ENCODE measurements around the gene RFLNA.

RFLNA gene

GRCh38 chr12:124309744-124310143 is 14.9 kb downstream of the RFLNA start:
- TF ChIP-seq CTCF (IDR thresholded peaks at IDR 0.05; ENCODE audit: insufficient read depth, low read length, missing control alignments), result no peak
- POLR2A ChIA-PET, result no interaction called here
- no peak overlapping the region for H3K4me3 ChIP-seq (ENCODE audit: low read depth, low read length)
- CTCF ChIA-PET, result interaction anchor here (0.9 to 1.0 kb wide), 2 partner anchors 12 to 278 kb away, joined by 3 to 4 read pairs; no protein-coding TSS in a partner anchor
- no peak for DNase-seq (ENCODE audit: low read depth, low spot score)

- ChIA-PET POLR2A (no interaction called here), CTCF (interaction anchor here (1.0 to 3.4 kb wide), 3 partner anchors 11 to 278 kb away, joined by 3 to 18 read pairs (median 4); no protein-coding TSS in a partner anchor)
- H3K4me3 ChIP-seq (ENCODE audit: low read depth, low read length), result no peak overlapping the region
- DNase-seq (ENCODE audit: low read depth, low spot score), result no peak
- TF ChIP-seq CTCF (IDR thresholded peaks at IDR 0.05; ENCODE audit: insufficient read depth, low read length, missing control alignments), result no peak
Measured at GRCh38 chr12:124310178-124310577, 15.3 kb downstream of the RFLNA start.

- no peak overlapping the region for H3K4me3 ChIP-seq (ENCODE audit: low read depth, low read length)
- ChIA-PET POLR2A (no interaction called here), CTCF (interaction anchor here (1.3 to 3.4 kb wide), 4 partner anchors 11 to 274 kb away, joined by 3 to 18 read pairs (median 8); no protein-coding TSS in a partner anchor)
- TF ChIP-seq CTCF (IDR thresholded peaks at IDR 0.05; ENCODE audit: insufficient read depth, low read length, missing control alignments), result no peak
- DNase-seq (ENCODE audit: low read depth, low spot score), result no peak
Measured at GRCh38 chr12:124310785-124311184, 15.9 kb downstream of the RFLNA start.

- DNase-seq (ENCODE audit: low read depth, low spot score), result no peak
- H3K4me3 ChIP-seq (ENCODE audit: low read depth, low read length), result no peak overlapping the region
- ChIA-PET POLR2A (no interaction called here), CTCF (interaction anchor here (0.8 to 3.4 kb wide), 6 partner anchors 10 to 275 kb away, joined by 3 to 18 read pairs (median 4); no protein-coding TSS in a partner anchor)
- TF ChIP-seq CTCF (IDR thresholded peaks at IDR 0.05; ENCODE audit: insufficient read depth, low read length, missing control alignments), result no peak
Measured at GRCh38 chr12:124311292-124312109, 16.6 kb downstream of the RFLNA start.

GRCh38 chr12:124312601-124313000 is 17.7 kb downstream of the RFLNA start:
- ChIA-PET CTCF (interaction anchor here (1.5 to 3.4 kb wide), 4 partner anchors 9 to 281 kb away, joined by 4 to 18 read pairs (median 10); no protein-coding TSS in a partner anchor), POLR2A (no interaction called here)
- no peak for TF ChIP-seq CTCF (IDR thresholded peaks at IDR 0.05; ENCODE audit: insufficient read depth, low read length, missing control alignments)
- H3K4me3 ChIP-seq (ENCODE audit: low read depth, low read length), result no peak overlapping the region
- no peak for DNase-seq (ENCODE audit: low read depth, low spot score)

- TF ChIP-seq CTCF (IDR thresholded peaks at IDR 0.05; ENCODE audit: insufficient read depth, low read length, missing control alignments), result no peak
- H3K4me3 ChIP-seq (ENCODE audit: low read depth, low read length), result no peak overlapping the region
- ChIA-PET POLR2A (no interaction called here), CTCF (interaction anchor here (0.7 to 3.6 kb wide), 4 partner anchors 258 to 282 kb away, joined by 5 to 28 read pairs (median 6); no protein-coding TSS in a partner anchor)
- no peak for DNase-seq (ENCODE audit: low read depth, low spot score)
Measured at GRCh38 chr12:124314207-124314606, 19.3 kb downstream of the RFLNA start.
